RWPE1 (cell line): ENCODE data around the gene FAM98B.
A peak's percentile ranks its signal among the peaks of the same experiment; 100 is the strongest.

Experiments
- CTCF ChIA-PET: fragments of 350-600 bp; sonication (Branson Sonifier 250); formaldehyde crosslinking; extraction: SDS; loops from one replicate; lab custom pipeline; 2021; lab: Yijun Ruan, JAX
- POLR2A ChIA-PET: fragments of 400-600 bp; formaldehyde crosslinking; extraction: SDS; loops from one replicate; lab custom pipeline; 2020; ENCODE audit warnings: antibody characterized with exemption; ENCODE audit not compliant: low non-redundant PET; lab: Yijun Ruan, JAX
- DNase-seq: peaks from one replicate; pipeline ENCODE4 v3.0.0; 2012; ENCODE audit warnings: low spot score
- H3K27ac ChIP-seq: fragments of 450-650 bp; 2 replicates; pipeline ENCODE4 v1.5.1; 2017
- CTCF ChIP-seq: fragments of 450-650 bp; conservative IDR thresholded peaks from 2 replicates; pipeline ENCODE4 v1.5.1; 2017; ENCODE audit warnings: low read depth, mild to moderate bottlenecking

The FAM98B gene

GRCh38 chr15:38458646-38459045 is 4.7 kb downstream of the FAM98B start:
- H3K27ac ChIP-seq, result no peak overlapping the region
- DNase-seq, result no peak
- CTCF ChIA-PET, result no interaction called here
- no peak for TF ChIP-seq CTCF
- POLR2A ChIA-PET, result interaction anchor here (0.6 kb wide), 1 partner anchor 477 kb away, joined by 8 read pairs; no protein-coding TSS in a partner anchor

GRCh38 chr15:38459480-38459879 is 5.6 kb downstream of the FAM98B start:
- ChIA-PET CTCF (no interaction called here), POLR2A (interaction anchor here (0.6 kb wide), 1 partner anchor 208 kb away, joined by 3 read pairs; no protein-coding TSS in a partner anchor)
- H3K27ac ChIP-seq, result no peak overlapping the region

GRCh38 chr15:38460543-38460942 is 6.6 kb downstream of the FAM98B start:
- no peak overlapping the region for H3K27ac ChIP-seq
- no peak for DNase-seq
- TF ChIP-seq CTCF, result no peak
- ChIA-PET POLR2A (no interaction called here), CTCF (no interaction called here)

More at GRCh38 chr15:38459480-38459879, 5.6 kb downstream of the FAM98B start:
- TF ChIP-seq CTCF, result no peak
- DNase-seq, result no peak

GRCh38 chr15:38461066-38461833 is 7.3 kb downstream of the FAM98B start:
- peak; percentile 9 for DNase-seq
- TF ChIP-seq CTCF, result no peak
- no peak overlapping the region for H3K27ac ChIP-seq
- ChIA-PET CTCF (no interaction called here), POLR2A (no interaction called here)

- CTCF ChIA-PET, result interaction anchor here (0.6 to 0.9 kb wide), 3 partner anchors 11 to 100 kb away, joined by 3 to 6 read pairs (median 3); partner anchors contain the start of gene RASGRP1
- no peak for DNase-seq
- POLR2A ChIA-PET, result no interaction called here
- no peak for TF ChIP-seq CTCF
- no peak overlapping the region for H3K27ac ChIP-seq
Observed at GRCh38 chr15:38463893-38464292, 10.0 kb downstream of the FAM98B start.

GRCh38 chr15:38464675-38465074 is 10.7 kb downstream of the FAM98B start:
- ChIA-PET CTCF (interaction anchor here (0.6 to 0.9 kb wide), 2 partner anchors 10 to 99 kb away, joined by 3 to 6 read pairs; no protein-coding TSS in a partner anchor), POLR2A (no interaction called here)
- no peak for DNase-seq

More at GRCh38 chr15:38464675-38465074, 10.7 kb downstream of the FAM98B start:
- TF ChIP-seq CTCF, result no peak
- H3K27ac ChIP-seq, result no peak overlapping the region
